SU-DHL-6 (cell line): ENCODE data around the gene ZNF618.

Experiments
- H2AFZ ChIP-seq: fragments of 200-600 bp; sonication (generic); 2 replicates; pipeline ENCODE4 v1.6.1; 2014; ENCODE audit warnings: low read depth, mild to moderate bottlenecking, moderate library complexity, mixed read lengths, antibody characterized with exemption, low read length; ENCODE audit not compliant: severe bottlenecking
- H3F3A ChIP-seq: fragments of 200-600 bp; shearing (Covaris generic); 2 replicates; pipeline ENCODE4 v1.6.0; 2016; ENCODE audit warnings: antibody characterized with exemption, mild to moderate bottlenecking; ENCODE audit not compliant: insufficient read depth
- H3K27ac ChIP-seq: fragments of 200-600 bp; sonication (generic); 2 replicates; pipeline ENCODE4 v1.5.1; 2016; ENCODE audit warnings: low read depth, mild to moderate bottlenecking, low read length, moderate library complexity, mixed read lengths
- H3K27me3 ChIP-seq: fragments of 200-600 bp; sonication (generic), shearing (Covaris generic); 2 replicates; pipeline ENCODE4 v1.6.0; 2014; ENCODE audit warnings: mild to moderate bottlenecking, low read length
- H3K36me3 ChIP-seq: fragments of 200-600 bp; sonication (generic); 2 replicates; pipeline ENCODE4 v1.6.1; 2014; ENCODE audit warnings: mild to moderate bottlenecking, low read length, mixed read lengths
- H3K4me2 ChIP-seq: fragments of 300-600, 200-600 bp; shearing (Covaris generic), sonication (generic); 2 replicates; pipeline ENCODE4 v1.6.0; 2014; ENCODE audit warnings: low read length, low read depth, mild to moderate bottlenecking; ENCODE audit not compliant: poor library complexity, severe bottlenecking
- H3K4me3 ChIP-seq: fragments of 200-600 bp; sonication (generic); 2 replicates; pipeline ENCODE4 v1.5.1; 2014; ENCODE audit warnings: antibody characterized with exemption, low read length, mild to moderate bottlenecking, mixed read lengths; ENCODE audit not compliant: insufficient read depth, poor library complexity, severe bottlenecking
- H3K79me2 ChIP-seq: fragments of 200-600 bp; sonication (generic); 2 replicates; pipeline ENCODE4 v1.6.1; 2014; ENCODE audit warnings: mild to moderate bottlenecking, low read length, moderate library complexity; ENCODE audit not compliant: insufficient read depth
- H3K9ac ChIP-seq: fragments of 200-600 bp; sonication (generic); 2 replicates; pipeline ENCODE4 v1.7.0; 2014; ENCODE audit warnings: mild to moderate bottlenecking, low read length
- H3K9me2 ChIP-seq: fragments of 200-600 bp; sonication (generic); replicated peaks from 2 replicates; pipeline ENCODE4 v1.6.1; 2014; ENCODE audit warnings: low read length; ENCODE audit not compliant: insufficient read depth
- H3K9me3 ChIP-seq: fragments of 200-600 bp; sonication (generic); 2 replicates; pipeline ENCODE4 v1.6.1; 2014; ENCODE audit warnings: low read length, mixed read lengths; ENCODE audit not compliant: insufficient read depth
- H4K20me1 ChIP-seq: fragments of 200-600 bp; sonication (generic); 2 replicates; pipeline ENCODE4 v1.6.1; 2014; ENCODE audit warnings: low read depth, mild to moderate bottlenecking, antibody characterized with exemption, low read length, moderate library complexity, mixed read lengths
- CTCF ChIP-seq: fragments of 200-600 bp; sonication (generic); IDR thresholded peaks from one replicate; pipeline ENCODE4 v1.5.1; 2017; ENCODE audit warnings: antibody characterized with exemption, mild to moderate bottlenecking, low read length, moderate library complexity; ENCODE audit not compliant: insufficient read depth, poor library complexity, severe bottlenecking
- EZH2phosphoT487 ChIP-seq: fragments of 200-600 bp; sonication (generic), shearing (Covaris generic); conservative IDR thresholded peaks from 2 replicates; pipeline ENCODE4 v1.6.1; 2018; ENCODE audit warnings: mild to moderate bottlenecking, antibody characterized with exemption, low read length, moderate library complexity, mixed read lengths

Gene ZNF618

GRCh38 chr9:113990570-113990907 is 114.4 kb downstream of the ZNF618 start:
- Histone ChIP-seq H3K9ac (no peak overlapping the region), H3F3A (no peaks in the 10 kb centered on the region), H3K4me2 (no peak overlapping the region), H3K79me2 (no peaks in the 10 kb centered on the region), H3K27me3 (no peaks in the 10 kb centered on the region), H3K4me3 (no peak overlapping the region), H3K36me3 (no peaks in the 10 kb centered on the region), H3K27ac (no peak overlapping the region), H3K9me3 (no peaks in the 10 kb centered on the region), H3K9me2 (no peaks in the 10 kb centered on the region), H4K20me1 (no peaks in the 10 kb centered on the region), H2AFZ (no peak overlapping the region)
- TF ChIP-seq EZH2phosphoT487, result no peak
- TF ChIP-seq CTCF, result no peak

- no peaks in the 10 kb centered on the region for H3F3A ChIP-seq
- no peaks in the 10 kb centered on the region for H3K9me3 ChIP-seq
- no peaks in the 10 kb centered on the region for H3K36me3 ChIP-seq
- H3K27me3 ChIP-seq, result no peaks in the 10 kb centered on the region
- no peak overlapping the region for H3K9ac ChIP-seq
- TF ChIP-seq CTCF (no peak), EZH2phosphoT487 (no peak)
- H3K27ac ChIP-seq, result no peak overlapping the region
- H2AFZ ChIP-seq, result no peak overlapping the region
- H4K20me1 ChIP-seq, result no peaks in the 10 kb centered on the region
- no peak overlapping the region for H3K4me3 ChIP-seq
- H3K9me2 ChIP-seq, result no peaks in the 10 kb centered on the region
- no peak overlapping the region for H3K4me2 ChIP-seq
- H3K79me2 ChIP-seq, result no peaks in the 10 kb centered on the region
Measured at GRCh38 chr9:113990975-113991471, 114.9 kb downstream of the ZNF618 start.

- H2AFZ ChIP-seq, result no peak overlapping the region
- no peak overlapping the region for H3K4me2 ChIP-seq
- no peaks in the 10 kb centered on the region for H3F3A ChIP-seq
- H4K20me1 ChIP-seq, result no peaks in the 10 kb centered on the region
- no peak overlapping the region for H3K27ac ChIP-seq
- no peaks in the 10 kb centered on the region for H3K9me3 ChIP-seq
- TF ChIP-seq CTCF (no peak), EZH2phosphoT487 (no peak)
- H3K9me2 ChIP-seq, result no peaks in the 10 kb centered on the region
- H3K79me2 ChIP-seq, result no peaks in the 10 kb centered on the region
- H3K27me3 ChIP-seq, result no peaks in the 10 kb centered on the region
- no peak overlapping the region for H3K9ac ChIP-seq
- H3K36me3 ChIP-seq, result no peaks in the 10 kb centered on the region
- H3K4me3 ChIP-seq, result no peak overlapping the region
Measured at GRCh38 chr9:113991714-113992113, 115.6 kb downstream of the ZNF618 start.
